HEK293 (cell line): Measurements from ENCODE around the gene NCAN.

Experiments used
- GFI1B ChIP-seq: fragments of 450-650 bp; formaldehyde crosslinking; IDR thresholded peaks from 2 replicates; pipeline ENCODE4 v1.5.1; 2016; ENCODE audit warnings: missing biosample characterization, missing genetic modification characterization
- GLIS2 ChIP-seq: fragments of 450-650 bp; formaldehyde crosslinking; IDR thresholded peaks from 2 replicates; pipeline ENCODE4 v1.5.1; 2016; ENCODE audit warnings: missing biosample characterization, missing genetic modification characterization
- MEIS1 ChIP-seq: sonication (generic); formaldehyde crosslinking; IDR thresholded peaks from 2 replicates; pipeline ENCODE4 v1.8.1; 2022; ENCODE audit warnings: missing genetic modification reagents, mild to moderate bottlenecking, borderline replicate concordance
- RBAK ChIP-seq: fragments of 450-650 bp; formaldehyde crosslinking; IDR thresholded peaks from 2 replicates; pipeline ENCODE4 v1.5.1; 2016; ENCODE audit warnings: missing biosample characterization, missing genetic modification characterization
- ZBTB49 ChIP-seq: fragments of 450-650 bp; formaldehyde crosslinking; IDR thresholded peaks from 2 replicates; pipeline ENCODE4 v1.5.1; 2016; ENCODE audit warnings: missing biosample characterization, missing genetic modification characterization, low read depth
- ZBTB8A ChIP-seq: fragments of 450-650 bp; formaldehyde crosslinking; IDR thresholded peaks from 2 replicates; pipeline ENCODE4 v1.5.1; 2016; ENCODE audit warnings: missing biosample characterization, missing genetic modification characterization
- ZFP37 ChIP-seq: fragments of 450-650 bp; formaldehyde crosslinking; IDR thresholded peaks from 2 replicates; pipeline ENCODE4 v1.5.1; 2016; ENCODE audit warnings: missing biosample characterization, missing genetic modification characterization
- ZNF10 ChIP-seq: fragments of 450-650 bp; formaldehyde crosslinking; IDR thresholded peaks from 2 replicates; pipeline ENCODE4 v1.5.1; 2017; ENCODE audit warnings: missing biosample characterization, missing genetic modification characterization
- ZNF114 ChIP-seq: fragments of 450-650 bp; formaldehyde crosslinking; IDR thresholded peaks from 2 replicates; pipeline ENCODE4 v1.5.0; 2017; ENCODE audit warnings: missing biosample characterization, missing genetic modification characterization
- ZNF16 ChIP-seq: fragments of 450-650 bp; formaldehyde crosslinking; IDR thresholded peaks from 2 replicates; pipeline ENCODE4 v1.5.1; 2016; ENCODE audit warnings: low read depth, missing biosample characterization, missing genetic modification characterization
- ZNF391 ChIP-seq: fragments of 450-650 bp; formaldehyde crosslinking; IDR thresholded peaks from 2 replicates; pipeline ENCODE4 v1.5.1; 2016; ENCODE audit warnings: low read depth, missing biosample characterization, missing genetic modification characterization, borderline replicate concordance
- ZNF416 ChIP-seq: fragments of 450-650 bp; formaldehyde crosslinking; IDR thresholded peaks from 2 replicates; pipeline ENCODE4 v1.5.1; 2016; ENCODE audit warnings: missing biosample characterization, missing genetic modification characterization
- ZNF433 ChIP-seq: fragments of 450-650 bp; formaldehyde crosslinking; IDR thresholded peaks from 2 replicates; pipeline ENCODE4 v1.5.1; 2016; ENCODE audit warnings: missing biosample characterization, missing genetic modification characterization, low read depth
- ZNF488 ChIP-seq: fragments of 450-650 bp; formaldehyde crosslinking; IDR thresholded peaks from 2 replicates; pipeline ENCODE4 v1.5.1; 2016; ENCODE audit warnings: missing biosample characterization, missing genetic modification characterization
- ZNF501 ChIP-seq: fragments of 450-650 bp; formaldehyde crosslinking; IDR thresholded peaks from 2 replicates; pipeline ENCODE4 v1.5.1; 2016; ENCODE audit warnings: missing biosample characterization, missing genetic modification characterization
- ZNF510 ChIP-seq: fragments of 450-650 bp; formaldehyde crosslinking; IDR thresholded peaks from 2 replicates; pipeline ENCODE4 v1.5.1; 2018; ENCODE audit warnings: mild to moderate bottlenecking, missing genetic modification characterization, missing biosample characterization; ENCODE audit not compliant: insufficient replicate concordance
- ZNF544 ChIP-seq: fragments of 450-650 bp; formaldehyde crosslinking; IDR thresholded peaks from 2 replicates; pipeline ENCODE4 v1.5.0; 2017; ENCODE audit warnings: missing biosample characterization, missing genetic modification characterization
- ZNF548 ChIP-seq: fragments of 450-650 bp; formaldehyde crosslinking; IDR thresholded peaks from 2 replicates; pipeline ENCODE4 v1.5.1; 2016; ENCODE audit warnings: missing biosample characterization, missing genetic modification characterization
- ZNF555 ChIP-seq: fragments of 450-650 bp; formaldehyde crosslinking; conservative IDR thresholded peaks from 2 replicates; pipeline ENCODE4 v1.5.1; 2017; ENCODE audit warnings: missing biosample characterization, mild to moderate bottlenecking, missing genetic modification characterization, inconsistent platforms
- ZNF571 ChIP-seq: fragments of 450-650 bp; formaldehyde crosslinking; IDR thresholded peaks from 2 replicates; pipeline ENCODE4 v1.5.0; 2017; ENCODE audit warnings: missing biosample characterization, missing genetic modification characterization
- ZNF600 ChIP-seq: fragments of 450-650 bp; formaldehyde crosslinking; IDR thresholded peaks from 2 replicates; pipeline ENCODE4 v1.5.1; 2016; ENCODE audit warnings: missing biosample characterization, missing genetic modification characterization
- ZNF654 ChIP-seq: fragments of 450-650 bp; formaldehyde crosslinking; IDR thresholded peaks from 2 replicates; pipeline ENCODE4 v1.5.1; 2016; ENCODE audit warnings: low read depth, missing biosample characterization, missing genetic modification characterization
- ZNF660 ChIP-seq: fragments of 450-650 bp; IDR thresholded peaks from 2 replicates; pipeline ENCODE4 v1.5.1; 2018; ENCODE audit warnings: missing biosample characterization, mild to moderate bottlenecking, missing genetic modification characterization
- ZNF701 ChIP-seq: fragments of 450-650 bp; formaldehyde crosslinking; IDR thresholded peaks from 2 replicates; pipeline ENCODE4 v1.5.1; 2016; ENCODE audit warnings: missing biosample characterization, missing genetic modification characterization
- ZNF76 ChIP-seq: fragments of 450-650 bp; formaldehyde crosslinking; IDR thresholded peaks from 2 replicates; pipeline ENCODE4; 2016; ENCODE audit warnings: low read depth, missing biosample characterization, missing genetic modification characterization, borderline replicate concordance
- ZNF791 ChIP-seq: fragments of 450-650 bp; formaldehyde crosslinking; IDR thresholded peaks from 2 replicates; pipeline ENCODE4 v1.5.1; 2016; ENCODE audit warnings: missing biosample characterization, missing genetic modification characterization
- TF ChIP-seq, protein P1 (sequence below): fragments of 450-650 bp; formaldehyde crosslinking; conservative IDR thresholded peaks from 2 replicates; pipeline ENCODE4 v1.5.1; 2016; ENCODE audit warnings: low read depth, missing biosample characterization, missing genetic modification characterization
- TF ChIP-seq, protein P2 (sequence below): fragments of 450-650 bp; formaldehyde crosslinking; IDR thresholded peaks from 2 replicates; pipeline ENCODE4 v1.5.1; 2017; ENCODE audit warnings: missing biosample characterization, missing genetic modification characterization
- TF ChIP-seq, protein P3 (sequence below): fragments of 450-650 bp; formaldehyde crosslinking; IDR thresholded peaks from 2 replicates; pipeline ENCODE4 v1.5.1; 2016; ENCODE audit warnings: missing biosample characterization, missing genetic modification characterization

NCAN gene

DNA sequence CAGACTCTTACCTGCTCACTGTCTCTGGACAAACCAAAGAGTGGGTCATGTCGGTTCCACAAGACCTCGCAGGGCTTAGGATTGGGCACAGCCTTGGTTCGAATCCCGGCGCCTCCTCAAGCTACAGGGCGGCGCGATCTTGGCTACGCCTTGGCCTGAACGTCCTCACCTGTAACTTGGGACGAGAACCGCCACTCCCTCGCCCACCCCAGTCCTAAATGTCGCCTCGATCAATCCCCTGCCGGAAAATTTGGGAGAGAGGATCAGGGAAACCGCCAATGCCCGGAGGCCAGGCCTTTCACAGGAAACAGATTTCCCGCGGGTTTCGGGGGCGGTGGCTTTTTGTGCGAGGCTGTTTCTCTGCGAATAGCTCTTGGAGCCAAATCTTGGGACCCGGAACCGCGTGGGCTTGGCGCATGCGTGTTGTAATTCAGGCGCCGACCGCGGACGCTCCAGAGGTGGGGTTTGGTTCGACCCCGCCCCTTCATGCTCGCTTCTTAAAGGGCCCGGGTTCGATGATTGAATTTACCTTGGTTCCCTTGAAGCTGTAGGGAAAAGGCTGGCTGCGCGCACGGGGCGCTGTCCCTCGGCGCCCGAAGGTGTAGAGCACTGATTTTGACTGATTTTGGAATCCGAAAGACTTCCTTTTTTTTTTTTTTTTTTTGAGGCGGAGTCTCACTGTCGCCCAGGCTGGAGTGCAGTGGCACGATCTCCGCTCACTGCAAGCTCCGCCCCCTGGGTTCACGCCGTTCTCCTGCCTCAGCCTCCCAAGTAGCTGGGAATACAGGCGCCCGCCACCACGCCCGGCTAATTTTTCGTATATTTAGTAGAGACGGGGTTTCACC is 8.5 kb upstream of the NCAN start, which contains the start of gene NR2C2AP (continued):
- TF ChIP-seq, protein P1, sequence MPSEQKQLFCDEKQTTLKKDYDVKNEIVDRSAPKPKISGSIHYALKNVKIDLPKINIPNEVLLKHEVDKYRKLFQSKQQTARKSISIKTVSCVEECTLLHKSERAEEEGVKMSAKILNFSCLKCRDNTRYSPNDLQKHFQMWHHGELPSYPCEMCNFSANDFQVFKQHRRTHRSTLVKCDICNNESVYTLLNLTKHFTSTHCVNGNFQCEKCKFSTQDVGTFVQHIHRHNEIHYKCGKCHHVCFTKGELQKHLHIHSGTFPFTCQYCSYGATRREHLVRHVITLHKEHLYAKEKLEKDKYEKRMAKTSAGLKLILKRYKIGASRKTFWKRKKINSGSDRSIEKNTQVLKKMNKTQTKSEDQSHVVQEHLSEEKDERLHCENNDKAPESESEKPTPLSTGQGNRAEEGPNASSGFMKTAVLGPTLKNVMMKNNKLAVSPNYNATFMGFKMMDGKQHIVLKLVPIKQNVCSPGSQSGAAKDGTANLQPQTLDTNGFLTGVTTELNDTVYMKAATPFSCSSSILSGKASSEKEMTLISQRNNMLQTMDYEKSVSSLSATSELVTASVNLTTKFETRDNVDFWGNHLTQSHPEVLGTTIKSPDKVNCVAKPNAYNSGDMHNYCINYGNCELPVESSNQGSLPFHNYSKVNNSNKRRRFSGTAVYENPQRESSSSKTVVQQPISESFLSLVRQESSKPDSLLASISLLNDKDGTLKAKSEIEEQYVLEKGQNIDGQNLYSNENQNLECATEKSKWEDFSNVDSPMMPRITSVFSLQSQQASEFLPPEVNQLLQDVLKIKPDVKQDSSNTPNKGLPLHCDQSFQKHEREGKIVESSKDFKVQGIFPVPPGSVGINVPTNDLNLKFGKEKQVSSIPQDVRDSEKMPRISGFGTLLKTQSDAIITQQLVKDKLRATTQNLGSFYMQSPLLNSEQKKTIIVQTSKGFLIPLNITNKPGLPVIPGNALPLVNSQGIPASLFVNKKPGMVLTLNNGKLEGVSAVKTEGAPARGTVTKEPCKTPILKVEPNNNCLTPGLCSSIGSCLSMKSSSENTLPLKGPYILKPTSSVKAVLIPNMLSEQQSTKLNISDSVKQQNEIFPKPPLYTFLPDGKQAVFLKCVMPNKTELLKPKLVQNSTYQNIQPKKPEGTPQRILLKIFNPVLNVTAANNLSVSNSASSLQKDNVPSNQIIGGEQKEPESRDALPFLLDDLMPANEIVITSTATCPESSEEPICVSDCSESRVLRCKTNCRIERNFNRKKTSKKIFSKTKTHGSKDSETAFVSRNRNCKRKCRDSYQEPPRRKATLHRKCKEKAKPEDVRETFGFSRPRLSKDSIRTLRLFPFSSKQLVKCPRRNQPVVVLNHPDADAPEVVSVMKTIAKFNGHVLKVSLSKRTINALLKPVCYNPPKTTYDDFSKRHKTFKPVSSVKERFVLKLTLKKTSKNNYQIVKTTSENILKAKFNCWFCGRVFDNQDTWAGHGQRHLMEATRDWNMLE (tag by site-specific recombination): no peak
- TF ChIP-seq ZFP37 (tag by site-specific recombination) (no peak), ZBTB49 (tag by site-specific recombination) (no peak), ZNF571 (tag by site-specific recombination) (no peak), ZNF16 (no peak), ZNF416 (no peak), ZNF600 (tag by site-specific recombination) (no peak), ZBTB8A (tag by site-specific recombination) (peak; percentile 40; the same call in 1 of the 2 replicates), ZNF654 (tag by site-specific recombination) (no peak), ZNF510 (tag by site-specific recombination) (no peak), ZNF660 (tag by site-specific recombination) (0 out of 2 replicates have a peak, but pooled peaks have one; percentile 61), MEIS1 (CRISPR knock-in tag) (no peak), ZNF548 (tag by site-specific recombination) (no peak), ZNF433 (no peak), ZNF10 (tag by site-specific recombination) (no peak), ZNF791 (tag by site-specific recombination) (no peak), ZNF544 (no peak), ZNF76 (tag by site-specific recombination) (no peak), ZNF501 (tag by site-specific recombination) (peak; percentile 55; the same call in 1 of the 2 replicates), GFI1B (tag by site-specific recombination) (no peak), ZNF701 (tag by site-specific recombination) (no peak), ZNF488 (tag by site-specific recombination) (no peak), ZNF114 (tag by site-specific recombination) (no peak), GLIS2 (tag by site-specific recombination) (no peak), ZNF555 (no peak), RBAK (tag by site-specific recombination) (no peak), ZNF391 (no peak)
- TF ChIP-seq, protein P2, sequence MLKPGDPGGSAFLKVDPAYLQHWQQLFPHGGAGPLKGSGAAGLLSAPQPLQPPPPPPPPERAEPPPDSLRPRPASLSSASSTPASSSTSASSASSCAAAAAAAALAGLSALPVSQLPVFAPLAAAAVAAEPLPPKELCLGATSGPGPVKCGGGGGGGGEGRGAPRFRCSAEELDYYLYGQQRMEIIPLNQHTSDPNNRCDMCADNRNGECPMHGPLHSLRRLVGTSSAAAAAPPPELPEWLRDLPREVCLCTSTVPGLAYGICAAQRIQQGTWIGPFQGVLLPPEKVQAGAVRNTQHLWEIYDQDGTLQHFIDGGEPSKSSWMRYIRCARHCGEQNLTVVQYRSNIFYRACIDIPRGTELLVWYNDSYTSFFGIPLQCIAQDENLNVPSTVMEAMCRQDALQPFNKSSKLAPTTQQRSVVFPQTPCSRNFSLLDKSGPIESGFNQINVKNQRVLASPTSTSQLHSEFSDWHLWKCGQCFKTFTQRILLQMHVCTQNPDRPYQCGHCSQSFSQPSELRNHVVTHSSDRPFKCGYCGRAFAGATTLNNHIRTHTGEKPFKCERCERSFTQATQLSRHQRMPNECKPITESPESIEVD (tag by site-specific recombination): no peak
- TF ChIP-seq, protein P3, sequence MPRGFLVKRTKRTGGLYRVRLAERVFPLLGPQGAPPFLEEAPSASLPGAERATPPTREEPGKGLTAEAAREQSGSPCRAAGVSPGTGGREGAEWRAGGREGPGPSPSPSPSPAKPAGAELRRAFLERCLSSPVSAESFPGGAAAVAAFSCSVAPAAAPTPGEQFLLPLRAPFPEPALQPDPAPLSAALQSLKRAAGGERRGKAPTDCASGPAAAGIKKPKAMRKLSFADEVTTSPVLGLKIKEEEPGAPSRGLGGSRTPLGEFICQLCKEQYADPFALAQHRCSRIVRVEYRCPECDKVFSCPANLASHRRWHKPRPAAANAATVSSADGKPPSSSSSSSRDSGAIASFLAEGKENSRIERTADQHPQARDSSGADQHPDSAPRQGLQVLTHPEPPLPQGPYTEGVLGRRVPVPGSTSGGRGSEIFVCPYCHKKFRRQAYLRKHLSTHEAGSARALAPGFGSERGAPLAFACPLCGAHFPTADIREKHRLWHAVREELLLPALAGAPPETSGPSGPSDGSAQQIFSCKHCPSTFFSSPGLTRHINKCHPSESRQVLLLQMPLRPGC (tag by site-specific recombination): no peak
